HG02678 (cell line): ENCODE data around the gene NXPE3.
A peak's percentile ranks its signal among the peaks of the same experiment; 100 is the strongest.
"Not testable (repeated sequence)": the region's sequence is repeated elsewhere in the genome, so short reads cannot be mapped to it uniquely, and the experiment has no call there.

Experiments
- ATAC-seq: cut with Tn5 transposase; IDR thresholded peaks from one replicate; pipeline ENCODE4 v1.9.1; 2021; ENCODE audit warnings: mild to moderate bottlenecking, moderate library complexity; ENCODE audit not compliant: unreplicated experiment

Gene NXPE3

GRCh38 chr3:101779047-101779821 is at the start of gene NXPE3:
TSS of gene NXPE3 (plus strand) at chr3:101779211. CDS start at chr3:101785597, 6,386 bp downstream.
- ATAC-seq, result peak; percentile 95

- no peak for ATAC-seq
Measured at GRCh38 chr3:101729586-101729985, 49.4 kb upstream of the NXPE3 start.

- no peak for ATAC-seq
Measured at GRCh38 chr3:101730839-101731238, 48.2 kb upstream of the NXPE3 start.

GRCh38 chr3:101732240-101732641 is 46.8 kb upstream of the NXPE3 start:
- ATAC-seq, result no peak

- ATAC-seq, result no peak
Measured at GRCh38 chr3:101735833-101736232, 43.2 kb upstream of the NXPE3 start.

GRCh38 chr3:101741914-101742313 is 37.1 kb upstream of the NXPE3 start:
- not testable (repeated sequence) for ATAC-seq

GRCh38 chr3:101744811-101745210 is 34.2 kb upstream of the NXPE3 start:
- ATAC-seq, result no peak

GRCh38 chr3:101745934-101746333 is 33.1 kb upstream of the NXPE3 start:
- ATAC-seq, result not testable (repeated sequence)

GRCh38 chr3:101753386-101754113 is 25.5 kb upstream of the NXPE3 start:
- ATAC-seq, result not testable (repeated sequence)

- ATAC-seq, result no peak
Measured at GRCh38 chr3:101758224-101758623, 20.8 kb upstream of the NXPE3 start.

- no peak for ATAC-seq
Measured at GRCh38 chr3:101762041-101762646, 16.9 kb upstream of the NXPE3 start.

- not testable (repeated sequence) for ATAC-seq
Measured at GRCh38 chr3:101777745-101778281, 1.2 kb upstream of the NXPE3 start.

GRCh38 chr3:101778385-101779046 is 495 bp upstream of the NXPE3 start:
- no peak for ATAC-seq

GRCh38 chr3:101779822-101780381 is 891 bp downstream of the NXPE3 start:
- ATAC-seq, result no peak

GRCh38 chr3:101780661-101781060 is 1.6 kb downstream of the NXPE3 start:
- no peak for ATAC-seq

GRCh38 chr3:101781166-101781565 is 2.2 kb downstream of the NXPE3 start:
- no peak for ATAC-seq

GRCh38 chr3:101784855-101785613 is 6.0 kb downstream of the NXPE3 start:
- ATAC-seq, result no peak

GRCh38 chr3:101791778-101792177 is 12.8 kb downstream of the NXPE3 start:
- peak; percentile 94 for ATAC-seq

GRCh38 chr3:101796077-101796680 is 17.2 kb downstream of the NXPE3 start:
- no peak for ATAC-seq
